Measurements from ENCODE around the gene P4HB.

The P4HB gene

GRCh38 chr17:81865733-81866439 is 5.6 kb upstream of the P4HB start:
- H3K36me3 ChIP-seq (ENCODE audit: control insufficient read depth in 2 of 2, insufficient read depth in 1 of 2, low read length in 2 of 2) = peaks cover 12 to 77% of the 10 kb centered on the region in 2 experiments; a peak in 2 of 3 replicates
- no peak overlapping the region for H3K4me3 ChIP-seq (ENCODE audit: low read depth, low read length)
- TF ChIP-seq ZNF2 (tag by site-specific recombination; IDR thresholded peaks at IDR 0.05) (peak; percentile 38; the same call in 1 of the 2 replicates), ZNF133 (tag by site-specific recombination; IDR thresholded peaks at IDR 0.05) (no peak), OVOL3 (tag by site-specific recombination; IDR thresholded peaks at IDR 0.05) (no peak), ZNF560 (tag by site-specific recombination; IDR thresholded peaks at IDR 0.05; ENCODE audit: borderline replicate concordance) (no peak), GLIS1 (tag by site-specific recombination; IDR thresholded peaks at IDR 0.05) (0 out of 2 replicates have a peak, but pooled peaks have one; percentile 9), ZNF558 (tag by site-specific recombination; IDR thresholded peaks at IDR 0.05) (no peak), ZNF16 (tag by site-specific recombination; IDR thresholded peaks at IDR 0.05; ENCODE audit: low read depth) (no peak), ZSCAN23 (tag by site-specific recombination; IDR thresholded peaks at IDR 0.05) (no peak), ZFP37 (tag by site-specific recombination; IDR thresholded peaks at IDR 0.05) (no peak), ZNF324 (tag by site-specific recombination; IDR thresholded peaks at IDR 0.05) (no peak), ZNF600 (tag by site-specific recombination; IDR thresholded peaks at IDR 0.05) (0 out of 2 replicates have a peak, but pooled peaks have one; percentile 14), HIC1 (tag by site-specific recombination; IDR thresholded peaks at IDR 0.05) (0 out of 2 replicates have a peak, but pooled peaks have one; percentile 34), ZBTB48 (tag by site-specific recombination; IDR thresholded peaks at IDR 0.05) (no peak), ZNF830 (tag by site-specific recombination; IDR thresholded peaks at IDR 0.05; ENCODE audit: low read depth) (no peak), ZNF777 (tag by site-specific recombination; IDR thresholded peaks at IDR 0.05; ENCODE audit: borderline replicate concordance) (no peak), ZIC2 (tag by site-specific recombination; IDR thresholded peaks at IDR 0.05) (no peak), TSHZ1 (tag by site-specific recombination; IDR thresholded peaks at IDR 0.05; ENCODE audit: borderline replicate concordance) (no peak), ZNF280D (tag by site-specific recombination; IDR thresholded peaks at IDR 0.05) (no peak), ZSCAN18 (tag by site-specific recombination; IDR thresholded peaks at IDR 0.05) (no peak), ZNF221 (tag by site-specific recombination; IDR thresholded peaks at IDR 0.05; ENCODE audit: borderline replicate concordance) (no peak), ZNF785 (tag by site-specific recombination; IDR thresholded peaks at IDR 0.05) (no peak), ZNF660 (tag by site-specific recombination; IDR thresholded peaks at IDR 0.05) (no peak), BCL11B (tag by site-specific recombination; IDR thresholded peaks at IDR 0.05; ENCODE audit: low read depth) (0 out of 2 replicates have a peak, but pooled peaks have one; percentile 12), KLF16 (tag by site-specific recombination; IDR thresholded peaks at IDR 0.05) (no peak), ZNF530 (tag by site-specific recombination; IDR thresholded peaks at IDR 0.05; ENCODE audit: low read depth) (no peak)
- peaks cover 14% of the 10 kb centered on the region; the same call in 1 of the 2 replicates for H3K4me1 ChIP-seq (ENCODE audit: control insufficient read depth, insufficient read depth, low read length)
- CTCF ChIA-PET = interaction anchor here (0.6 to 1.8 kb wide), 4 partner anchors 49 to 229 kb away, joined by 3 to 4 read pairs (median 3); no protein-coding TSS in a partner anchor
- H3K9me3 ChIP-seq (ENCODE audit: control insufficient read depth, insufficient read depth, low read depth, low read length) = no peaks in the 10 kb centered on the region
- POLR2A ChIA-PET = interaction anchor here (0.7 to 2.5 kb wide), 16 partner anchors 12 to 199 kb away, joined by 3 to 14 read pairs (median 5); partner anchors contain the start of genes ALYREF, ANAPC11, ARL16 and CCDC137
- H3K27ac ChIP-seq (ENCODE audit: extremely low read depth, low read depth, low read length) = peak overlapping the region; percentile 100

All from HEK293 (cell line).